ENCODE data around the gene MZF1. TPM values are rescaled to one million over a fixed set of nuclear protein-coding genes. Genes with fewer than 3 reads are reported as not detected.

MZF1 gene
- total RNA-seq, 1 experiment from 2014 or later: 33.0 TPM

GRCh38 chr19:58581227-58582141, 8.3 kb upstream of the MZF1 start (continued):
- peak; percentile 60; the same call in 1 of the 2 replicates for TF ChIP-seq MAX (IDR thresholded peaks at IDR 0.05)
- TF ChIP-seq EZH2phosphoT487 (IDR thresholded peaks at IDR 0.05; ENCODE audit: borderline replicate concordance): no peak
- TF ChIP-seq SRF (IDR thresholded peaks at IDR 0.05; ENCODE audit: low read depth): no peak
- peak; percentile 76 for TF ChIP-seq ZBTB33 (IDR thresholded peaks at IDR 0.05; ENCODE audit: extremely low read depth, insufficient replicate concordance, low read length)
- TF ChIP-seq JUND (IDR thresholded peaks at IDR 0.05): no peak
- TF ChIP-seq CBX3 (IDR thresholded peaks at IDR 0.05; ENCODE audit: low read depth): 0 out of 2 replicates have a peak, but pooled peaks have one; percentile 33
- peak; percentile 98 for TF ChIP-seq RAD21 (IDR thresholded peaks at IDR 0.05; ENCODE audit: low read depth)
- no peak for TF ChIP-seq ATF3 (IDR thresholded peaks at IDR 0.05)
- TF ChIP-seq ELF1 (IDR thresholded peaks at IDR 0.05; ENCODE audit: borderline replicate concordance, low read depth): no peak
- no peak for TF ChIP-seq ZFX (IDR thresholded peaks at IDR 0.05)
- no peak for TF ChIP-seq EGR1 (IDR thresholded peaks at IDR 0.05; ENCODE audit: low read depth)
- TF ChIP-seq YY1 (IDR thresholded peaks at IDR 0.05; ENCODE audit: extremely low read depth, insufficient replicate concordance, low read depth, low read length): peak; percentile 62
- TF ChIP-seq SP1 (IDR thresholded peaks at IDR 0.05; ENCODE audit: low read depth): no peak

Measured in HCT116 (cell line).